Left colon (tissue), 2 donors: ENCODE results near the gene CROCC. TPM values are rescaled to one million over a fixed set of nuclear protein-coding genes. Genes with fewer than 3 reads are reported as not detected.
"Not testable (repeated sequence)": the region's sequence is repeated elsewhere in the genome, so short reads cannot be mapped to it uniquely, and the experiment has no call there.

Source experiments
- ATAC-seq: fragments of 200-7000 bp; cut with Tn5 transposase; one replicate; pipeline ENCODE4 v1.9.1; 2020; ENCODE audit warnings: mild to moderate bottlenecking, moderate library complexity
- DNase-seq, 2 donors: peaks; one replicate each; pipeline ENCODE4 v3.0.0-alpha.2; 2020
- intact Hi-C, 2 donors: fragments of 100-400 bp; cut with DNase I in 1 of 2; cut with micrococcal nuclease in 1 of 2; formaldehyde crosslinking; loops; one replicate each; pipeline versions ENCODE4 v1.11.2 to v1.14.0; 2022; cut with DNase I, micrococcal nuclease
- total RNA-seq, 2 donors: library from RNA; stranded (reverse); fragmentation: NEBNext Ultra II Directional; extraction: Animal tissue kit (Norgen Biotek cat#: 25700); gene quantifications; one replicate each; pipeline ENCODE4 v1.2.1, GENCODE V29; 2021
- donor health status: DM: no; HTN: no; CAD: no.
- donor health status: DM: yes; HTN: yes; CAD: no.

Gene CROCC
- total RNA-seq, 2 donors from 2014 or later, result 11.3 to 11.4 TPM

DNA sequence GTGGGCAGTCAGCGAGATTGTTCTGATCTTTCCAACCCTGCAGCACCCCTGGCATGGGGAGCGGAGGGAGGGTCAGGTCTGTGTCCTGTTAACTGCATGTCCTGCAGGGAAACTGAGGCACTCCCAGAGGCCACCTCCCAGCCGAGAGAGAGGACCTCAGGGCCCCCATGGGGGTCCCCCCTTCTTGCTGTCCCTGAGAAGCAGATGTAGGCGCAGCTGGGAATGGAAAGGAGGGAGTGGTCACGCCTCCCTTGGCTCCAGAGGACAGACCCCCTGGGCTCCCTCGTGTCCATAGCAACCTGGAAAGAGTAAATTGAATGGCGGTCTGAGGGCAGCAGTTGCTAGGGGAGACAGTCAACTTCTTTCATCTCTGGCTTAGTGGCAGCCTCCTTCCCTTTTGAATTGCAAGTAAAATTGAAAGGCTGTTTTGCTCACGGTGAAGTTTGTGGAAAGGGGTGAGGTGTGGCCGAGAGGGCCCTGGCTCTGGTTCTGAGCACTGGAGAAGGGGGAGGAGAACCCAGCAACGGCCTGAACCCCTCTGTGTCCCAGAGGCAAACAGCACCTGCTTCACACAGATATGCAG, 4.9 kb downstream of the CROCC start:
- ATAC-seq, result no peak
- intact Hi-C loops, result no loop called here
- DNase-seq, result no peak

DNA sequence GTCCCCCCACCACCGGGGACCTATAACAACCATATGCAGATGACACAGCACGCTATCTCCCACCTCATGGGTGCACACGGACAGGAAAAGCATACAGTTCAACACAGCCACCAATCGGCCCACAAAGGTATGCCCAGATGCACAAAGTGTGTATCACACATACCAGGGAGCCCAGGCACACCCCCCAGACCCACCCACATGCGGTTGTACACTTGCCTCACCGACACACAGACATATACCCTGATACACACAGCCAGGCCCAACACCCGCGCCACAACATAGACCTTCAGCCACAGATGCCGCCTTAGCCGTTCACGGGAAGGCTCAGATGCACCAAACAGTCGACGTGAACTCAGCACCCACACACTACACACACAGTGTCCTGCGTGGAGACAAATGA, 5.5 kb downstream of the CROCC start:
- no peak for DNase-seq
- intact Hi-C loops, result no loop called here
- no peak for ATAC-seq

DNA sequence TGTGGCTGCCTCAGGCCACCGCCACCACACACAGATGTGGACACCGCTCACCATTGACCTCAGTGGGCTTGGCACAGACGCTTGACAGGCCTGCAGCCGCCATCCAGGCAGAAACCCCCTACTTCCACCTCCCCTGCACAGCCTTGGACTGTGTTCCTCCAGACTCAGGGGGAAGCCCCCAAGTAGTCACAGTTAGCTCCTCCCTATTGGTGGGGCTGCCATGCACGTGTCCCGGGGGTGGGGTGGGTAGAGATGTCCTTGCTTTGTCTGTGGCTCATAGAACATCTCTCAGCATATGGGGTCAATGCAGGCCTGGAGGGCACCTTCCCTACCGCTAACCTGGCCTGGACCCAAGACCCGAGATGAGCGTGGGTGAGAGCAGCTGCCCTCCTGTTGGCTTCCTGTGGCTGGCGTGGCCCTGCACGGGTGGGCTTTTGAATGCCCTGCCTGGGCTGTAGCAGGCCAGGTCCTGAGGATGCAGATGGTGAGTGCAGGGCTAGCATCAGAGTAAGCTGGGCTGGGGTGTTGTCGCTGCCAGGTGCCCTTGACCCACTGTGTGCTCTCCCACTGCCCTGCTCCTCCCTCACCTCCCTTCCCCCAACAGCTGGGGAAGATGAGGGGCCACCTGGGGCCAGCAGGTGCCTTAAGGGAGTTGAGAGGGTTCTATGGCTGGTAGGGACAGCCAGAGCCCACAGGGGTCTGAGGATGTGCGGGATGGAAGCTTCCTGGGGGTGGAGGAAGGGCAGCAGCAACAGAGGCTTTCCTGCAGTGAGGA, 6.2 kb downstream of the CROCC start:
- intact Hi-C loops, result no loop called here
- no peak for DNase-seq
- no peak for ATAC-seq

DNA sequence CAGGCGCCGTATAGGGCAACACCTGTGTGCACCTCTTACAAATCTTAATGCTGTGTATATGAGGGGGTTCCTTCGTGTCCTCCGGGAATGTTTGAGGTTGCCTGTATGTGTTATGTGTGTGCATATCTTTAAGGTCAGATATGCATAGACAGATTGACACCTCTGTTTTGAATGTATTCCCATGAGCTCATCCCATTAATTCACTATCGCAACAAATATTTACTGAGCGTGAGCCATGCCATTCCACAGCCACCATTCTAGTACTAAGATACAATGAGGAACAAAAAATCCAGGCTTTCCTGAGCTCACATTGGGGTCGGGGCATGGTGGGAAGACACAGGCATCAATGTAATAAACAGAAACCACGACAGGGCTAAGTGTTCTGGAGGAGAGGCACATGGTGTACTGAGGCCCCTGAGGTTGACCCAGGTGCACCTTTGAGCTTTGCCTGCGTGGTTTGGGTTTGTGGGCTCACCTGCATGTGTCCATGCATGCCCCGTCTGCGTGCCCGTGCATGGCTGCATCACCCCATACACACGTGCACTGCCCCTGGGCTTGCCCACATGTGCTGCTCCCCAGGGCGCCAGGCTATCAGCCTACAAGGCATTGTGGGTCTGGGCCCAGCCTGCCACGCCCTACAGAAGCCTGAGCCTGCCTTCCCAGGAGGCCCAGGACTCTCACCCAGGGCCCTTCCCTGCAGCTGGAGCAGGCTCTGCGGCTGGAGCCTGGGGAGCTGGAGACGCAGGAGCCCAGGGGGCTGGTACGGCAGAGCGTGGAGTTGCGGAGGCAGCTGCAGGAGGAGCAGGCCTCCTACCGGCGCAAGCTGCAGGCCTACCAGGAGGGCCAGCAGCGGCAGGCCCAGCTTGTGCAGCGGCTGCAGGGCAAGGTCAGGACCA, 7.7 kb downstream of the CROCC start:
- intact Hi-C loops, ATAC-seq, DNase-seq: not testable (repeated sequence)

DNA sequence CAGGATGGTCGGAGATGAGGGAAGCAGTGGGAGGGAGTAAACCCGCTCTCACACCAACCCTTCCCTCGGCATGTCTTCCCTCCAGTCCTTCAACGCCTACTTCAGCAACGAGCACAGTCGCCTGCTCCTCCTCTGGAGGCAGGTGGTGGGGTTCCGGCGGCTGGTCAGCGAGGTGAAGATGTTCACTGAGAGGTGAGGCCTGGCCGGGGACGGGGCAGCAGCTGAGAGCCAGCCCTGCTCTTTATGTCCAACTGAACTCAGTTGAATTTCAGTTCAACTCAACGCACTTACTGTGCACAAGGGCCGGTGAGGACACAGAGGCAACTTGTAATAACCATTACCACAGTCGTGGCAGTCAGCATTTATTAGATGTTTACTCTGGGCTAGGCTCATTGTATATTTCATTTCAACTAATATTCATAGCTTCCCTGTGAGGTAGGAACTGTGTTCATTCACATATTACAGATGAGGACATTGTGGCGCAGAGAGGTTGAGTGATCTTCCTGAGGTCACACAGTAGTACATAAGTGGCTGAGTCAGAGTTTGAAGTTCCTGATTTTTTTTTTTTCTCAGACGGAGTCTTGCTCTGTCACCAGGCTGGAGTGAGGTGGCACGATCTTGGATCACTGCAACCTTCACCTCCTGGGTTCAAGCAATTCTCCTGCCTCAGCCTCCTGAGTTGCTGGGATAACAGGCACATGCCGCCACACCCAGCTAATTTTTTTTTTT, 9.6 kb downstream of the CROCC start:
- ATAC-seq, intact Hi-C loops, DNase-seq: not testable (repeated sequence)

DNA sequence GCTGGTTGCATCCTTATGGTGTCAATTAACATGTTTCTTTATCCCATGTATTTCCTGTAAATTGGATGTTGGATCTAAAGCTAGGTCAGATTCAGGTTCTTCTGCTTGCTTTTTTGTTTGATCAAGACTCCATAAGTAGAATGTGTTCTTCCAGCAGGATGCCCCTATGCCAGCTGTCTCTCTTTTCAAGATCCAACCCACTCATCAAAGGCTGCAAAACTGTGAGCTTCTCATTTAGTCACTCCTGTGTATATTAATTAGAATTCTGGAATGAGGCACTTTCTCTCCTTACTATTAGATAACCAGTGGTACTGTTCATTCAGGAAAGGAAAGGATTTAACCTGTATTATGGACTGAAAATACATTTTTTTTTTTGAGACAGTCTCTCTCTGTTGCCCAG, 12.2 kb downstream of the CROCC start:
- DNase-seq, intact Hi-C loops, ATAC-seq: not testable (repeated sequence)

DNA sequence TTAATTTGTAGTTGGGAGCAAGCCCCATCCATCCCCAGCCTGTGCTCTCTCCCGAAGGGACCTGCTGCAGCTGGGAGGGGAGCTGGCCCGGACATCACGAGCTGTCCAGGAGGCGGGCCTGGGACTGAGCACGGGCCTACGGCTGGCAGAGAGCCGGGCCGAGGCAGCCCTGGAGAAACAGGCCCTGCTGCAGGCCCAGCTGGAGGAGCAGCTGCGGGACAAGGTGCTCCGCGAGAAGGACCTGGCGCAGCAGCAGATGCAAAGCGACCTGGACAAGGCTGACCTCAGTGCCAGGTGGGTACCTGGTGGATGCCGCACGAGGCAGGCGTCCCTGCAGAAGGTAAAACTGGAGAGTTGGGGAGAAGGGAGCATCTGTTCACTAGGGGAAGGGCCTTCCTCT, 14.8 kb downstream of the CROCC start:
- ATAC-seq, intact Hi-C loops: not testable (repeated sequence)

DNA sequence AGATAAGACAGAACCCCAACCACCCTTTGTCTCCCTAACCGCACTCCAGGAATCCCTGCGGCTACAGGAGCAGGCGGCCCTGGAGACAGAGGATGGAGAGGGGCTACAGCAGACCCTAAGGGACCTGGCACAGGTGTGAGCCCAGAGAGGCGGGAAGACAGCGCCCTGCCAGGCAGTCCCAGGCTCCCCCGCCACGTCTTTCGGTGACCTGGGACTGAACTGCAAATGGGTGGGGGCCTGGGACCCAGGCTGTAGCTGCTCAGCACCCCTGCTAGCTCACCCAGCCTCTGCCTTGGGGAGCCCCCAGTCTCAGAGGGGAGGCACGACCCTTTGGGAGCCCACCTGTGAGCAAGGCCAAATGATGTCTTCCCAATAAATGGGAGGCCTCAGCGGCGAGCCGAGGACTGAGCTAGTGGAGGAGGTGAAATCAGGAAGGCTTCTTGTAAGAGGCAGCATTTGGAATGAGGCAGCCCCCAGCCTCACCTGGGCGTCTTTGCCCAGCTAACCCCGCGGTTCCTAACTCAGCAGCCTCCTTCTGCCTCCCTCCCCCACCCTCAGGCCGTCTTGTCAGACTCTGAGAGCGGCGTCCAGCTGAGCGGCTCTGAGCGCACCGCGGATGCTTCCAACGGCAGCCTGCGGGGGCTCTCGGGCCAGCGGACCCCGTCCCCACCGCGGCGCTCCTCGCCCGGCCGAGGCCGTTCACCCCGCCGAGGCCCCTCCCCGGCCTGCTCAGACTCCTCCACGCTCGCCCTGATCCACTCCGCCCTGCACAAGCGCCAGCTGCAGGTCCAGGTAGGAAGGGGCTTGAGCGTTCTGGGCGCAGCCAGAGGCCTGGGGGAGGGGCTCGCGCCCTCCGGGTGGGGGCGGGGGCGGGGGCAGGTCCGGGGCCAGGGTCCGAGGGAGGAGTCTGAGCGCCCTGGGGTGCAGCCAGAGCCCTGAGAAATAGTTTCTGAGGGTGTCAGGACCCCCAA, 16.9 kb downstream of the CROCC start:
- DNase-seq (no peak), ATAC-seq (no peak)
- intact Hi-C loops, result no loop called here

More for the DNA sequence above, 14.8 kb downstream of the CROCC start:
- not testable (repeated sequence) for DNase-seq

DNA sequence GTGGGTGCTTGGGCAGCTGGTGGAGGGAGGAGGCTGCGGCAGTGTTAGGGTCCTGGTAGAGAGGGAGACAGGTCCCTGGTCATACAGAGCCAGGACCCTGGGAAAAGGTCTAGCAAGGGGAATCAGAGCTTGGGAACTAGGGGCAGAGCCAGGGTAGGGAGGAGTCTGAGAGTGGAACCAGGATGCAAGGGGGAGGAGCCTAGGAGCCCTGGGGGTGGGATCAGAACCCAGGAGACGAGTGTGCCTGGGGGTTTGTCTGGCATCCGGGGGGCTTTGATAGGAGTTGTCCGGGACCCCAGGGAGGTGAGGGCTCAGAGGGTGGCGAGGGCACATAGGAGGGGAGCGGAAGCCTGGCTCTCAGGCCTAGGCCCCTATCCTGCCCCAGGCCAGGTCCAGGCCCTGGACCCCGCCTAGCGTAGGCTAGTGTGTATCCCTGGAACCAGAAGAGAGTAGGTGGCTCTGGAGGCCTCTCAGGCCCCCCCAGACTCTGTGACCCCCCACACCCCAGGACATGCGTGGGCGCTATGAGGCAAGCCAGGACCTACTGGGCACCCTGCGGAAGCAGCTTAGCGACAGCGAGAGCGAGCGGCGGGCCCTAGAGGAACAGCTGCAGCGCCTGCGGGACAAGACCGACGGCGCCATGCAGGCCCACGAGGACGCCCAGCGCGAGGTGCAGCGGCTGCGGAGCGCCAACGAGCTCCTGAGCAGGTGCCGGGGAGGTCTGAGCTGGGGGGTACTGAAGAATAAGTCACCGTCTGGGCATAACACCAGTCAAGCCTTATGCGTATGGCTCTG, 17.9 kb downstream of the CROCC start:
- ATAC-seq, DNase-seq, intact Hi-C loops: not testable (repeated sequence)

DNA sequence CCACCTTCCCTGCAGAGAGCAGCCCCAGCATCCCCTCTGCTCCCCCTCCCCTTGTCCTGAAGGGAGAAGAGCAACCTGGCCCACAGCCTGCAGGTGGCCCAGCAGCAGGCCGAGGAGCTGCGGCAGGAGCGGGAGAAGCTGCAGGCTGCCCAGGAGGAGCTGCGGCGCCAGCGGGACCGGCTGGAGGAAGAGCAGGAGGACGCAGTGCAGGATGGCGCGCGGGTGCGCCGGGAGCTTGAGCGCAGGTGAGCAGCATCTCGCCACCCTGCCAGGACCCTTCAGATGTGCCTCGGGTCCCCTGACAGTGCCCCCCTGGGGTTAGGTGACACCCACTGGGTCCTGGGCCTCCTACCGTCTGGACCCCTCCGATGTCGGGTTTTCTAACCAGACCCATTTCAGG, 22.3 kb downstream of the CROCC start:
- ATAC-seq (no peak), DNase-seq (no peak)
- intact Hi-C loops, result no loop called here

DNA sequence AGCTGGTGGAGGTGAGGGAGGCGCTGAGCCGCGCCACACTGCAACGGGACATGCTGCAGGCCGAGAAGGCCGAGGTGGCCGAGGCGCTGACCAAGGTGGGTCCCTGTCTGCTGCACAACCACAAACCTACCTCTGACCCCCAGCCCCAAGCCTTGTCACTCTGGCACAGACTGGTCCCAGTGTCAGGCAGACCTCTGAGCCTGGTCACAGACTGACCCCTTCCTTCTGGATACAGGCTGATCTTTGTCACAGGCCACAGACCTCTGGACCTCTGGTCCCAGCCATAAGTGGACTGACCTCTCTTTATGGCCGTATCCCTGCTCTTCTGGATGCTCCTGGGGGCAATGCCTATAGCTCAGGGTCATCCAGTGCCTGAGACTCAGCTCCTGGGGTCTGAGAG, 23.8 kb downstream of the CROCC start:
- intact Hi-C loops, ATAC-seq: not testable (repeated sequence)

DNA sequence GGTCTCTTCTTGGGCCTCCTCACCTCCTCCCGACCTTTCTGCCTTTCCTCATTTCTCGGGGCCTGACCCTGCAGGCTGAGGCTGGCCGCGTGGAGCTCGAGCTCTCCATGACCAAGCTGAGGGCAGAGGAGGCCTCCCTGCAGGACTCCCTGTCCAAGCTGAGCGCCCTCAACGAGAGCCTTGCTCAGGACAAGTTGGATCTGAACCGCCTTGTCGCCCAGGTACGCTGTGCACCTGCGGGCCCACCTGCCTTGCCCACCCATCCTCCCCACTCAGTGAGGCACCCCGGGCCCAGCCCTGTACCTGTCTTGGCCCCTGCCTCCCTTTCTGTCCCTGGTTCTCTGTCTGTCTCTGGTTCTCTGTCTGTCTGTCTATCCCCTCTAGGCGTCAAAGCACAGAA, 24.5 kb downstream of the CROCC start:
- intact Hi-C loops, ATAC-seq, DNase-seq: not testable (repeated sequence)

More for the DNA sequence above, 23.8 kb downstream of the CROCC start:
- DNase-seq, result not testable (repeated sequence)

DNA sequence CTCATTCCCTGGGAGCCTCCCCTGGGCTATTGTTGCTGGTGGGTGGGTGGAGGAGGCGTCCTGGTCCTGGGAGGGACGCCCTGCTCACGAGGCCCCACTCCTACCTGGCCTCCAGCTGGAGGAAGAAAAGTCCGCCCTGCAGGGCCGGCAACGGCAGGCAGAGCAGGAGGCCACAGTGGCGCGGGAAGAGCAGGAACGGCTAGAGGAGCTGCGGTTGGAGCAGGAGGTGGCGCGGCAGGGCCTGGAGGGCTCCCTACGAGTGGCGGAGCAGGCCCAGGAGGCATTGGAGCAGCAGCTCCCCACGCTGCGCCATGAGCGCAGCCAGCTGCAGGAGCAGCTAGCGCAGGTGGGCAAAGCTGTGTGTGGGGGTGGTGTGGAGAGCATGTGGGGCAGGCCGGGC, 24.9 kb downstream of the CROCC start:
- no peak for ATAC-seq
- intact Hi-C loops, result no loop called here
- no peak for DNase-seq

DNA sequence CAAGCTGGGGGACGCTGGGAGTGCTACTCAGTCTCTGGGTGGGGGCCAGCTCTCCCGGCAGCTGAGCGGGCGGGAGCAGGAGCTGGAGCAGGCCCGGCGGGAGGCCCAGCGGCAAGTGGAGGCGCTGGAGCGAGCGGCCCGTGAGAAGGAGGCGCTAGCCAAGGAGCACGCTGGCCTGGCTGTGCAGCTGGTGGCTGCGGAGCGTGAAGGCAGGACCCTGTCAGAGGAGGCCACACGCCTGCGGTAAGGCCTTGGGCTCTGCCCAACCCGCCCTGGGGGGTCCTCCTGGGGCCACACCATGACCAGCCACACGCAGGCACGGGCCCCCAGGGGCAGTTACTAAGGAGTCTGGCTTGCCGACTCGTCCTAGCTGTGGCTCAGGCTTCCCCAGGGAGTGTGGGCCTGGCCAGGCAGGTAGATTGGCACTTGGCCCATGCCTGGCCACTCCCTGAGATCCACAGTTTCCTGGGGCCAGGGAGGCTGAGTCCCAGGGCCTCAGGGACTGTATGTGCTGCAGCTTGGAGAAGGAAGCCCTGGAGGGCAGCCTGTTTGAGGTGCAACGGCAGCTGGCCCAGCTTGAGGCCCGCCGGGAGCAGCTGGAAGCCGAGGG, 26.7 kb downstream of the CROCC start:
- ATAC-seq, result peak; percentile 98
- peak; percentile 56 to 64 for DNase-seq
- intact Hi-C loops, result not testable (repeated sequence)

DNA sequence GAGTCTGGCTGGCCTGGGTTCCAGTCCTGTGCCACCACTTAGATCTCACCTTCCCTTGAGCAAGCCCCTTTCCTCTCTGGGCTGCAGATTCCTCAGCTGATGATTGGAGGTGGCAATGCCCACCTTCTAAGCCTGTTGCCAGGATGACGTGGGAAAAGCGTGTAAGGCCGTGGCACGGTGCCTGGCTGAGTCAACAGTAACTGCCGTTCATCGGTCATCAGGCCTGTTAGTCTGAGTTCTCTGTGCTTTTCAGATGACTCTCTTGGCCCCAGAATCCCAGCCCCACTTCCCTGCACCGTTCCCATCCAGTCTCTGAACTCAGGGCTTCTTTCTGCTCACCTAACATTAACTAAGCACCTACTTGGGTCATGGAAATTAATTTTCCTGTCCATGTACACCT, 27.3 kb downstream of the CROCC start:
- peak; percentile 57 for ATAC-seq
- intact Hi-C loops, result not testable (repeated sequence)
- peak; percentile 57 to 65 for DNase-seq

DNA sequence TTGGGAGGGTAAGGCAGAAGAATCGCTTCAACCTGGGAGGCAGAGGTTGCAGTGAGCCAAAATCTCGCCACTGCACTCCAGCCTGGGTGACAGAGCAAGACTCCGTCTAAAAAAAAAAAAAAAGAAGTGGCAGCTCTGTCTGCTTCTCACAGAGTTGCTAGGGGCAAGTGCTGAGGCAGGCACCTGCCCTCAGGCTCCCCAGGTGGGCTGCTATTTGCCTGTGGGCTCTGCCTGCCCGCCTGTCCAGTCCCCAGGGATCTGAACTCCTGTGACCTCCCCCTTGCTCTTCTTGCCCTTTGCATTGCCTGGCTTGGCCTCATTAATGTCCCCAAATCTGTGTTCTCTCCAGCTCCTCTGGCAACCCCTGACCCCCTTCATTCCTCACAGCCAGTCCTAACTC, 30.6 kb downstream of the CROCC start:
- not testable (repeated sequence) for DNase-seq, ATAC-seq
- intact Hi-C loops, result loop anchor here in 1 of 2 donors (5.0 kb wide), 1 partner anchor 95 kb away; no protein-coding TSS in a partner anchor
